ENCODE results near the gene WNT4. TPM values are rescaled to one million over a fixed set of nuclear protein-coding genes. Genes with fewer than 3 reads are reported as not detected.

Gene WNT4
- total and polyA plus RNA-seq, 9 of the 15 experiments (the other 6 are each of a cell fraction or from before 2014, with no cell fraction given): 0.01 TPM; not detected in 8

GRCh38 chr1:22190731-22191130 lies 47.8 kb upstream of the WNT4 start:
- Histone ChIP-seq H4K20me1 (replicated peaks; ENCODE audit: control insufficient read depth, insufficient read depth, low read length) (peaks cover 18% of the 10 kb centered on the region), H3K27ac (ENCODE audit: extremely low read depth, low read depth, low read length) (no peak overlapping the region), H3K27me3 (ENCODE audit: control insufficient read depth in 2 of 2, insufficient read depth in 2 of 2, low read length in 2 of 2) (peaks cover 15 to 63% of the 10 kb centered on the region in 2 experiments; a peak in 4 of 5 replicates), H3K4me2 (ENCODE audit: insufficient read depth, low read length) (no peak overlapping the region), H3K9ac (ENCODE audit: insufficient read depth in 1 of 2, low read depth in 2 of 2, low read length in 2 of 2) (no peak overlapping the region), H3K4me1 (replicated peaks in 1 of 2; ENCODE audit: control insufficient read depth in 2 of 2, insufficient read depth in 2 of 2, low read length in 2 of 2) (no peaks in the 10 kb centered on the region), H3K4me3 (no peak overlapping the region), H3K79me2 (ENCODE audit: control insufficient read depth, insufficient read depth, low read length) (no peaks in the 10 kb centered on the region), H3K36me3 (ENCODE audit: control insufficient read depth, insufficient read depth, low read length) (no peaks in the 10 kb centered on the region), H2AFZ (ENCODE audit: low read depth, low read length) (no peak overlapping the region), H3K9me1 (ENCODE audit: control insufficient read depth, insufficient read depth, low read length) (no peaks in the 10 kb centered on the region), H3K9me3 (replicated peaks; ENCODE audit: control insufficient read depth, insufficient read depth, low read depth, low read length) (no peaks in the 10 kb centered on the region)
- intact Hi-C loops (cut with micrococcal nuclease): no loop called here
- POLR2A ChIA-PET: interaction anchor here (1.0 kb wide), 1 partner anchor 12 kb away, joined by 6 read pairs; no protein-coding TSS in a partner anchor
- in situ Hi-C loops (cut with MboI): no loop called here
- no peak for DNase-seq (ENCODE audit: extremely low read depth in 1 of 4, low spot score in 3 of 4)
- ATAC-seq: no peak; the same call in 2 of the 3 replicates
- TF ChIP-seq USF2 (CRISPR knock-in tag; IDR thresholded peaks at IDR 0.05) (peak; percentile 56), RAD51 (IDR thresholded peaks at IDR 0.05; ENCODE audit: borderline replicate concordance, low read depth) (peak; percentile 73; the same call in 1 of the 2 replicates), ZNF165 (CRISPR knock-in tag; IDR thresholded peaks at IDR 0.05; ENCODE audit: borderline replicate concordance) (no peak), TFE3 (CRISPR knock-in tag; IDR thresholded peaks at IDR 0.05) (peak; percentile 35), USF1 (CRISPR knock-in tag; IDR thresholded peaks at IDR 0.05) (peak; percentile 83)
- CTCF ChIA-PET (ENCODE audit: low intra/inter-chr PET ratio): no interaction called here
- 6% methylated on average over 3 of the region's 3 CpGs for WGBS (ENCODE audit: insufficient coverage, low coverage, missing lambda C conversion rate)
- no TSS peak for BruUV-seq (replicated peaks)
- FAIRE-seq: peak; percentile 6
